Esophagus muscularis mucosa (tissue), 4 donors: ENCODE measurements around the gene RIN3. TPM values are rescaled to one million over a fixed set of nuclear protein-coding genes. Genes with fewer than 3 reads are reported as not detected.

Source experiments
- DNase-seq: peaks from one replicate; pipeline ENCODE4 v3.0.0-alpha.2; 2017; ENCODE audit errors: extremely low spot score
- H3K27ac ChIP-seq, 4 donors: fragments of 200-600 bp; sonication (generic); replicated peaks in 1 of 4; 1 replicate in 3 of 4; 2 replicates in 1 of 4; pipeline ENCODE4 v1.5.1; 2016 to 2019; ENCODE audit warnings: mild to moderate bottlenecking in 1 of 4
- H3K27me3 ChIP-seq, 4 donors: fragments of 200-600 bp; sonication (generic); one replicate each; pipeline versions ENCODE4 v1.5.1 to v1.6.0; 2016 to 2019
- H3K36me3 ChIP-seq, 4 donors: fragments of 200-600 bp; sonication (generic); one replicate each; pipeline ENCODE4 v1.5.1; 2016 to 2019
- H3K4me1 ChIP-seq, 4 donors: fragments of 200-600 bp; sonication (generic); one replicate each; pipeline ENCODE4 v1.5.1; 2016 to 2019
- H3K4me3 ChIP-seq, 4 donors: fragments of 200-600 bp; sonication (generic); 1 replicate in 2 of 4; 2 replicates in 2 of 4; pipeline ENCODE4 v1.5.1; 2016 to 2019; ENCODE audit warnings: mild to moderate bottlenecking in 4 of 4, moderate library complexity in 1 of 4
- H3K9me3 ChIP-seq, 4 donors: fragments of 200-600 bp; sonication (generic); 1 replicate in 3 of 4; 2 replicates in 1 of 4; pipeline ENCODE4 v1.5.1; 2016 to 2019
- EP300 ChIP-seq: sonication (generic); formaldehyde crosslinking; IDR thresholded peaks from one replicate; pipeline ENCODE4 v1.6.1; 2017; ENCODE audit warnings: antibody characterized with exemption
- POLR2A ChIP-seq: fragments of 450-650 bp; IDR thresholded peaks from one replicate; pipeline ENCODE4 v1.6.1; 2017; ENCODE audit warnings: antibody characterized with exemption, moderate library complexity, mild to moderate bottlenecking, low read depth
- POLR2AphosphoS5 ChIP-seq, 2 donors: sonication (generic); formaldehyde crosslinking; IDR thresholded peaks; one replicate each; pipeline ENCODE4 v1.6.1; 2017; ENCODE audit warnings: antibody characterized with exemption in 2 of 2
- WGBS: methylation state at CpG from one replicate; pipeline ENCODE4 v1.1.5; 2018; 5-methylcytosine and 5-hydroxymethylcytosine counted together
- intact Hi-C: fragments of 100-400 bp; cut with DNase I; formaldehyde crosslinking; loops from one replicate; pipeline ENCODE4 v1.15.1; 2023
- total RNA-seq, 4 donors: library from RNA; depleted of rRNA; stranded (reverse); fragments of >200 nt; gene quantifications; one replicate each; pipeline versions ENCODE4 v1.1.0 to v1.2.1, GENCODE V29; 2016
- TF ChIP-seq, protein P1 (sequence below), 3 experiments: fragments of 200-600 bp in 2 of 3; fragments of 450-650 bp in 1 of 3; sonication (generic) in 2 of 3; IDR thresholded peaks; one replicate each; pipeline ENCODE4 v1.5.1; 2017 to 2019; ENCODE audit warnings: antibody characterized with exemption in 3 of 3, mild to moderate bottlenecking in 2 of 3, moderate library complexity in 1 of 3

Gene RIN3
- total RNA-seq, 4 donors from 2014 or later = 10.6 to 20.0 (median 13.1) TPM

DNA sequence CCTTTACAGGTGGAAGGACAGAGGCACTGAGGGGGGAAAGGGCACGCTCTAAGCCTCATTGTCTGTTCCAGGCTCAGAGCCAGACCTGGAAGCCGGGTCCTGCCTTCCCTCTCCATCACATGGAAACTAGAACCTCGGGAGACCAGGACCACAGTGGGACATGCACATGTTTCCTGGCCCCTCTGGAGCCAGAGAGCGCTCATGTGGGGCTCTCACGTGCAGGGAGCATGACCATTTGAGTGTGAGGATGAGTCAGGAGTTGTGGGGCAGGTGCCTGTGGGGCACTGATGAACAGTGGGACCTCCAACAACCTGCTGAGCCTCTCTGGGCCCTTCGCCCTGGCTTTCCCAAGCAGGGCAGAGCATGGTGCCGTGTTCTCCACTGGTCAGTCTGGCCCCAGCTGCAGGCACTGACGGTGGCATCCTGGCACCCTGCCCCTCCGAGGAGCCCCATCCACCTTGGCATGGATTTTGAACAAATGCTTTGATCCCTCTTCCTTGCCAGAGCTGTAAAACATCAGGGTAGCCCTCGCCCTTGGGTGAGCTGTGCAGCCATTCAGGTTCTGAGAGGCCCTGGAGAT lies 100.2 kb downstream of the RIN3 start:
- H3K27ac ChIP-seq = no peak overlapping the region
- H3K4me3 ChIP-seq = no peak overlapping the region
- WGBS = 93% methylated on average over 3 of the region's 10 CpGs
- no peaks in the 10 kb centered on the region for H3K9me3 ChIP-seq
- no peaks in the 10 kb centered on the region for H3K27me3 ChIP-seq
- peaks cover 0 to 31% (median 12%) of the 10 kb centered on the region in 4 donors for H3K4me1 ChIP-seq
- DNase-seq = no peak
- intact Hi-C loops = loop anchor here (5.0 kb wide), 1 partner anchor 64 kb away; no protein-coding TSS in a partner anchor
- TF ChIP-seq, protein P1, sequence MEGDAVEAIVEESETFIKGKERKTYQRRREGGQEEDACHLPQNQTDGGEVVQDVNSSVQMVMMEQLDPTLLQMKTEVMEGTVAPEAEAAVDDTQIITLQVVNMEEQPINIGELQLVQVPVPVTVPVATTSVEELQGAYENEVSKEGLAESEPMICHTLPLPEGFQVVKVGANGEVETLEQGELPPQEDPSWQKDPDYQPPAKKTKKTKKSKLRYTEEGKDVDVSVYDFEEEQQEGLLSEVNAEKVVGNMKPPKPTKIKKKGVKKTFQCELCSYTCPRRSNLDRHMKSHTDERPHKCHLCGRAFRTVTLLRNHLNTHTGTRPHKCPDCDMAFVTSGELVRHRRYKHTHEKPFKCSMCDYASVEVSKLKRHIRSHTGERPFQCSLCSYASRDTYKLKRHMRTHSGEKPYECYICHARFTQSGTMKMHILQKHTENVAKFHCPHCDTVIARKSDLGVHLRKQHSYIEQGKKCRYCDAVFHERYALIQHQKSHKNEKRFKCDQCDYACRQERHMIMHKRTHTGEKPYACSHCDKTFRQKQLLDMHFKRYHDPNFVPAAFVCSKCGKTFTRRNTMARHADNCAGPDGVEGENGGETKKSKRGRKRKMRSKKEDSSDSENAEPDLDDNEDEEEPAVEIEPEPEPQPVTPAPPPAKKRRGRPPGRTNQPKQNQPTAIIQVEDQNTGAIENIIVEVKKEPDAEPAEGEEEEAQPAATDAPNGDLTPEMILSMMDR (IDR thresholded peaks at IDR 0.05) = no peak
- TF ChIP-seq POLR2A (no peak), POLR2AphosphoS5 (IDR thresholded peaks at IDR 0.05) (no peak), EP300 (no peak)
- H3K36me3 ChIP-seq = peaks cover 0 to 11% (median 2%) of the 10 kb centered on the region in 4 donors

DNA sequence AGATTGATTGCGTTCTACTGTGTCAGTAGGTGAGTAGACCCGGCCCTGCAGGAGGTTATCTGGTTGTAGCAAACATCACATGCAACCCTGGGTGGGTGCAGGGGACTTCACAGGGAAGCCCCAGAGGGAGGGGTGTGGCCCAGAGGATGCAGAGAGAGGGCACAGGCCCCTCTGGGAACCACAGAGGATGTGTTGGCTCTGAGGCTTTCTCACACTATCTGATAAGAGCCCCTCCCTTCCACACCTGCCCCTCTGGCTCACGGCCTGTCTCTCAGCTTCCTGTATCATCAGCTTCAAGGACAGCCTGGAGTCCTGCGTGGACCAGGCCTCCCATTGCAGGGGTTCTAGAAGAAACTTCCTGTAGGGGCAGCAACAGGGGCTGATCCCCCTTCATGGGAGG lies 101.9 kb downstream of the RIN3 start:
- DNase-seq = no peak
- Histone ChIP-seq H3K4me1 (peaks cover 0 to 16% (median under 1%) of the 10 kb centered on the region in 4 donors), H3K27ac (no peak overlapping the region), H3K36me3 (peaks cover 0 to 11% (median 2%) of the 10 kb centered on the region in 4 donors), H3K4me3 (no peak overlapping the region), H3K27me3 (no peaks in the 10 kb centered on the region), H3K9me3 (no peaks in the 10 kb centered on the region)
- intact Hi-C loops = no loop called here
- 59% methylated on average over 4 of the region's 4 CpGs for WGBS
- no peak for TF ChIP-seq POLR2A
- TF ChIP-seq POLR2AphosphoS5 (IDR thresholded peaks at IDR 0.05) = no peak
- TF ChIP-seq, protein P1 (IDR thresholded peaks at IDR 0.05) = no peak
- TF ChIP-seq EP300 = no peak

DNA sequence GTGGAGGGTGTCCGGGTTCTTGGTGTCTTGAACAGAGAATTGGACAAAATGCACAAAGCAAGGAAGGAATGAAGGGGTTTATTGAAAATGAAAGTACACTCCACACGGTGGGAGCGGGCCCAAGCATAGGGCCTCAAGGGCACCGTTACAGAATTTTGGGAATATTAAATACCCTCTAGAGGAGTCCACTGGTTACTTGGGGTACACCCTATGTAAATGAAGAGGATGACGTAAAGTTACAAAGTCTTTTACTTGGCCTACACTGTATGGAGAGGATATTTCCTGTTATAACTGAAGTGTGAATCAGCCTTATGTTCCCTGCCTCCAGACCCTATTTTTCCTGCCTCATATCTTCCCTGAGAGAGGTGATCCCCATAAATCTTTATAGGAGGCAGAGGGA lies 102.6 kb downstream of the RIN3 start:
- WGBS = 95% methylated on average over 5 of the region's 5 CpGs
- H3K9me3 ChIP-seq = no peaks in the 10 kb centered on the region
- H3K4me1 ChIP-seq = peaks cover 0 to 9% (median 0%) of the 10 kb centered on the region in 4 donors
- no peaks in the 10 kb centered on the region for H3K27me3 ChIP-seq
- DNase-seq = no peak
- no peak for TF ChIP-seq POLR2AphosphoS5 (IDR thresholded peaks at IDR 0.05)
- TF ChIP-seq, protein P1 (IDR thresholded peaks at IDR 0.05) = no peak
- H3K36me3 ChIP-seq = peaks cover 0 to 11% (median 2%) of the 10 kb centered on the region in 4 donors
- intact Hi-C loops = no loop called here
- no peak overlapping the region for H3K27ac ChIP-seq
- H3K4me3 ChIP-seq = no peak overlapping the region

DNA sequence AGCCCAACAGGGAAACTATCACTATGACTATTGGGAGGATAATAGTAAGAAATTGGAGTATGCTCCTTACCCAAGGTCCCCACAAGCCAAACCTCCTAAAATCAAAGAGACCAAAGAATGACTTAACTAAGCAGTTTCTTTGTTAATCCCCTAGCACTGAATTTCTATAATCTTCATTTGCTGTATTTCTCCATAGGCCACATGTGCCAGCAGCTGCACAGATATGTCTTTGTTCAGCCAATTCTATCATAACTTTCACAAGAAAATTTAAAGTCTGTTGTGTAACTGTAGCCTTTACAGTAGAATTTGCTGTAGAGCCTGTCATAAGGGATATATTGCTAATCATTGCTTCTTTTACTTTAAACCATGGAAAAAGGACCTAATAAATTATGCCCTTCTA lies 104.0 kb downstream of the RIN3 start:
- no peak for DNase-seq
- peaks cover 0 to 5% (median 0%) of the 10 kb centered on the region in 4 donors for H3K4me1 ChIP-seq
- TF ChIP-seq, protein P1 (IDR thresholded peaks at IDR 0.05) = no peak
- TF ChIP-seq POLR2AphosphoS5 (IDR thresholded peaks at IDR 0.05) (no peak), EP300 (no peak), POLR2A (no peak)
- peaks cover 0 to 11% (median 5%) of the 10 kb centered on the region in 4 donors for H3K9me3 ChIP-seq
- peaks cover 0 to 12% (median 2%) of the 10 kb centered on the region in 4 donors for H3K36me3 ChIP-seq
- no peak overlapping the region for H3K4me3 ChIP-seq
- no peak overlapping the region for H3K27ac ChIP-seq
- intact Hi-C loops = no loop called here
- H3K27me3 ChIP-seq = no peaks in the 10 kb centered on the region
